Ovary (tissue), 3 donors: ENCODE results near the gene RGS17.

Experiments used
- POLR2A ChIP-seq: fragments of 450-650 bp; IDR thresholded peaks from one replicate; pipeline ENCODE4 v1.6.1; 2017; ENCODE audit warnings: antibody characterized with exemption, mild to moderate bottlenecking, moderate library complexity
- TF ChIP-seq, protein P1 (sequence below), 3 donors: fragments of 450-650 bp in 2 of 3; fragments of 200-600 bp in 1 of 3; IDR thresholded peaks; one replicate each; pipeline versions ENCODE4 v1.5.1 to v1.8.0; 2016 to 2022; ENCODE audit warnings: antibody characterized with exemption in 3 of 3, mild to moderate bottlenecking in 1 of 3
- donor health status: DM: no; HTN: no; CAD: no.

DNA sequence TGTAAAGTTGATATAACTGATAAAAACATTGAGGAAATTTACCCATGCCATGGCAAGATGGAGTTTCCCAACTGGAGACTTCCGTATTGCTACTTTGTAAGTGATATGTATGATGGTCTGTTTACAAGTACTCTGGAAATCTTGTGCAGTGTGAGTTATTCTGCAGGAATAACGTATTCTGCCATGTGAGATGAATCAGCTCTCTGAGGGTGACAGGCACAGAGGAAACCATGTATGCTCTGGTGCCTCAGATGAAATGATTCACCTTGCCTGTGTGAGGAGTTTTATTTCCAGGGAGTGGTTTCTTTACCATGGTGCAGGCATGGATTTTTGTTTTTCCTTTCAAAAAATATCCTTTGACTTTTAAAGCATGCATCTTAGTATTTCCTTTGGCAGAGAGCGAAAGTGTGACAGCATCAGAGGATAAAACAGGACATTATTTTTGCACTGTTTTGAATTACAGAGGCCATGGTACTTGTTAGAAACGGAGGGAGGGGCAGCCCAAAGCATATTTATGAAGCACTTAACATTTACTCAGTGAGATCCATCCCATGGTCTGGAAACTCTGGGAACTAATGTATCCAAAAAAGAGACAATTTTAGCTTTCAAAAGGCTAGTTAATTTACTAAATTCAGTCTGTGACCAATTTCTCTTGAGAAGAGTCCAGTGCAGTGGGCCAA is 92.6 kb downstream of the RGS17 start:
- TF ChIP-seq, protein P1, sequence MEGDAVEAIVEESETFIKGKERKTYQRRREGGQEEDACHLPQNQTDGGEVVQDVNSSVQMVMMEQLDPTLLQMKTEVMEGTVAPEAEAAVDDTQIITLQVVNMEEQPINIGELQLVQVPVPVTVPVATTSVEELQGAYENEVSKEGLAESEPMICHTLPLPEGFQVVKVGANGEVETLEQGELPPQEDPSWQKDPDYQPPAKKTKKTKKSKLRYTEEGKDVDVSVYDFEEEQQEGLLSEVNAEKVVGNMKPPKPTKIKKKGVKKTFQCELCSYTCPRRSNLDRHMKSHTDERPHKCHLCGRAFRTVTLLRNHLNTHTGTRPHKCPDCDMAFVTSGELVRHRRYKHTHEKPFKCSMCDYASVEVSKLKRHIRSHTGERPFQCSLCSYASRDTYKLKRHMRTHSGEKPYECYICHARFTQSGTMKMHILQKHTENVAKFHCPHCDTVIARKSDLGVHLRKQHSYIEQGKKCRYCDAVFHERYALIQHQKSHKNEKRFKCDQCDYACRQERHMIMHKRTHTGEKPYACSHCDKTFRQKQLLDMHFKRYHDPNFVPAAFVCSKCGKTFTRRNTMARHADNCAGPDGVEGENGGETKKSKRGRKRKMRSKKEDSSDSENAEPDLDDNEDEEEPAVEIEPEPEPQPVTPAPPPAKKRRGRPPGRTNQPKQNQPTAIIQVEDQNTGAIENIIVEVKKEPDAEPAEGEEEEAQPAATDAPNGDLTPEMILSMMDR (IDR thresholded peaks at IDR 0.05), result no peak
- TF ChIP-seq POLR2A, result no peak
